NCI-H446 (cell line): ENCODE results near the gene AXL.
A peak's percentile ranks its signal among the peaks of the same experiment; 100 is the strongest.
"Not testable (repeated sequence)": the region's sequence is repeated elsewhere in the genome, so short reads cannot be mapped to it uniquely, and the experiment has no call there.

Experiments
- DNase-seq, 2 experiments: peaks; one replicate each; lab custom pipeline; 2025; lab: John Stamatoyannopoulos, UW

Gene AXL

DNA sequence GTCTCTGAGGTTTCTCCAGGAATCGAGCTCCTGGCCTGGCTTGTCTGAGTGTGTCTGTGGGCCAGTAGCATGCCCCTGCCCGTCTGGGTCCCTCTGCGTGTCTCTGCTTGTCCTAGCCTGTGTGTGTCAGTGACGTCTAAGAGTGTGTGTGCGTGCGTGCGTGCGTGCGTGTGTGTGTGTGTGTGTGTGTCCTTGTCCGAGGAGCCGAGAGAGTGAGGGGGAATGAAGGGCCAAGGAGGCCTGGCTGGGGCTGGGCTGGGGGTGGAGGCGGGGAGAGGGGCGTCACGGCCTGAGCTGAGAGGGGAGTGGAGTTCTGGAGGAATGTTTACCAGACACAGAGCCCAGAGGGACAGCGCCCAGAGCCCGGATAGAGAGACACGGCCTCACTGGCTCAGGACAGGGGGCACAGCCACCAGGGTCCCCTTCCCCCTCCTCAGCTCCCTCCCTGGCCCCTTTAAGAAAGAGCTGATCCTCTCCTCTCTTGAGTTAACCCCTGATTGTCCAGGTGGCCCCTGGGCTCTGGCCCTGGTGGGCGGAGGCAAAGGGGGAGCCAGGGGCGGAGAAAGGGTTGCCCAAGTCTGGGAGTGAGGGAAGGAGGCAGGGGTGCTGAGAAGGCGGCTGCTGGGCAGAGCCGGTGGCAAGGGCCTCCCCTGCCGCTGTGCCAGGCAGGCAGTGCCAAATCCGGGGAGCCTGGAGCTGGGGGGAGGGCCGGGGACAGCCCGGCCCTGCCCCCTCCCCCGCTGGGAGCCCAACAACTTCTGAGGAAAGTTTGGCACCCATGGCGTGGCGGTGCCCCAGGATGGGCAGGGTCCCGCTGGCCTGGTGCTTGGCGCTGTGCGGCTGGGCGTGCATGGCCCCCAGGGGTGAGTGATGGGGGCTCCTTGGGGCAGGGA is at the start of gene AXL:
AXL (plus strand) TSS at position 609 of the 893 bp plus-strand sequence; CDS start at position 779, 170 bp downstream.
- DNase-seq: no peak

DNA sequence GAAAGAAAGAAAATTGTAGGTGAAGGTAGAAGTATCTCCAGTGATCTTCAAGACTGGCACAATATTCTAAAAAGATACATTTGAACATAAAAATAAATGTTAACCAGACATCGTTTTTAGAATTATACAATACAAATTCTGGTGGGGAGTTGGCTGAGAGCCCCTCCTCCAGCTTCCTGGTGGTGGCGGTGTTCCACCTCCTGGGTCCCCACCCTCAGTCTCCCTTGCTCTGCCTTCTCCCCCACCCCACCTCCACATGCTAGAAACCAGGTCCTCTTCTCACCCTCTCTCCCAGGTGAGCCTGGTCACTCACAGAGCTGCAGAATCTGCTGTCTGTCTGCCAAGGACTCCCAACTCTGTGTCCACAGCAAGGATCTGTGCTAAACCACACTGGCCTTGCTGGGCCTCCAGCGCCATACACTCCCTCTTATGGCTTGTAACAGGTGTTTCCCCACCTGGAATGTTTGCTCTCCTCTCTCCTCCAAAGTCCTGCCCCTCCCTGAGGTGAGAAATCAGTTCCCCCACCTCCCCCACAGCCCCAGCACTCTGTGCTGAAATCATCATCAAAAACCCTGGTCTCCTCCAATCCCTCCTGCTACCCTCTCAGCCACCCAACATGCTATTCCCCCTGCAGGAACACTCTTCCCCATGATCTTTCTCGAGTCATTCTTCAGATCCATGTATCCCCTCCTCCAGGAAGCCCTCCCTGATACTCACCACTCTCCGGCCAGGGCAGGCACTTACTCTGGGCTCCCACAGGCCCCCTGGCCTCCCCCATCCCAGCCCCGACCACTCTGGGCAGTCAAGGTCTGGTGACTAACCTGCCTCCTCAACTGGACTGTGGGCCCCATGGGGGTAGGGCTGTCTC is 46.5 kb upstream of the AXL start:
- no peak for DNase-seq

DNA sequence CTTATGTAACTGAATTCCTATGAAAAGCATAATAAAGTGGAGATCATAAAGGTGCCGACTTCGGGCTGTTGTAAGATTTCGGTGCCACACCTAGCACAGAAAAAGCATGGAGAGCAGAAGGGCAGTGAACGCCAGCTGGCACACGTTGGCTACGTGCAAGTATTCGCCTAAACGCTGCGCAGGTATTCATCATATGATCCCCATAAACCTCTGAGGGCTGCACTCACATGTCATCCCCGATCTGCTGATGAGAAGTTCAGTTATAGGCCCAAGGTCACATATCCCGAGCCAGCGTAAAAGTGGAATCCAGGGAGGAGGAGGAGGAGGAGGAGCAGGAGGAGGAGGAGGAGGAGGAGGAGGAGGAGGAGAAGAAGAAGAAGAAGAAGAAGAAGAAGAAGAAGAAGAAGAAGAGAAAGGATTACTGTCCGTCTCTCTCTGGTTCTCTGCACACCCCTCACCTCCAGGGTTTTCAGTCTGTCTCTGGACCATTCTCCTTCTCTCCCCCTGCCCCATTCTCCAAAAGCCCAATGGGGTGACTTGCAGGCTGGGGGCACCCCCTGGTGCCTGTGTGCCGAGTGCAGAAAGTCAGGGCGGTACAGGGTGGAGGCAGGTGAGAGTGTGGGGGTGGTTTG is 44.6 kb upstream of the AXL start:
- DNase-seq: no peak

DNA sequence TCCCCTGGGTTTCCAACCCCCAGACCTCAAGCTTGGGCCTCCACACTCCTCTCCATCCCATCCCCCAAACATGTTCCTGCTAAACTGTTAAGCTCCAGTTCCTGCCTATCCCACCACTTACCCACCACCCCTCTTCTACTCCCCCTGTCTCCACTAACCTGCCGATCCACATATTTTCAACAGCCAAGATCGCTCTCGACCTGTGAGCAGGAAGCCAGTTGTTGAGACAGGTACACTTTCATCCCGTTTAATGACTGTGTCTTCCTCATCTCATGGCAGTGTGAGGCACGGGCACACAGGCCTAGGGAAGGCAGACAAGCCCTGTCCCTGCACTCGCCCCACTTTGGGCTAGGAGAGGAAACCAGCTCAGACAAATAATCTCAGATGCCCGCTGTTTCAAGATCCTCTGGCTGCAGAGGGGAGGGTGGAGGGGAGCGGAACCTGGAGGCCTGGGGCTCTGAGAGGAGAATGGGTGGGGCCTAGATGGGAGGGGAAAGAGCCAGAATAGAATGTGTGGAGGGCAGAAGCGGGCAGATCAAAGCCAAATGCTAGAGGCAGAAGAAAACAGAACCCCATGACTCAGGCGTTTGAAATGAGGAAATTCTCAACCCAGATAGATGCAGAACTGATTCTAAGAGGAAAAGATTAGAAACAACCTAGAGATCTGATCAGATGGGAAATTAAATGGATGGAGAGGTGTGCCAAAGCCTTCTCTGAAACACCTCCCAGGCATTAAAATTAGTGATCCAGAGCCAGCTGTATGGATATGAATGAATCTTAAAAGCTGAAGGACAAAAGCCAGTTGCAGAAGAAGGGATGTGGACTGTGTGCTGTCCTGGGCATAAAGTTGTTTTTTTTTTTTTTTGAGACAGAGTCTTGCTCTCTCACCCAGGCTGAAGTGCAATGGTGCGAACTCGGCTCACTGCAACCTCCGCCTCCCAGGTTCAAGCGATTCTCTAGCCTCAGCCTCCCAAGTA is 42.9 kb upstream of the AXL start:
- no peak for DNase-seq

DNA sequence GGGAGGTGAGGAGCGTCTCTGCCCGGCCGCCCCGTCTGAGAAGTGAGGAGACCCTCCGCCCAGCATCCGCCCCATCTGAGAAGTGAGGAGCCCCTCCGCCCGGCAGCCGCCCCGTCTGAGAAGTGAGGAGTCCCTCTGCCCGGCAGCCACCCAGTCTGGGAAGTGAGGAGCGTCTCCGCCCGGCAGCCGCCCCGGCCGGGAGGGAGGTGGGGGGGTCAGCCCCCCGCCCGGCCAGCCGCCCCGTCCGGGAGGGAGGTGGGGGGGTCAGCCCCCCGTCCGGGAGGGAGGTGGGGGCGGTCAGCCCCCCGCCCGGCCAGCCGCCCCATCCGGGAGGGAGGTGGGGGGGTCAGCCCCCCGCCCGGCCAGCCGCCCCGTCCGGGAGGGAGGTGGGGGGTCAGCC is 38.9 kb upstream of the AXL start:
- not testable (repeated sequence) for DNase-seq

DNA sequence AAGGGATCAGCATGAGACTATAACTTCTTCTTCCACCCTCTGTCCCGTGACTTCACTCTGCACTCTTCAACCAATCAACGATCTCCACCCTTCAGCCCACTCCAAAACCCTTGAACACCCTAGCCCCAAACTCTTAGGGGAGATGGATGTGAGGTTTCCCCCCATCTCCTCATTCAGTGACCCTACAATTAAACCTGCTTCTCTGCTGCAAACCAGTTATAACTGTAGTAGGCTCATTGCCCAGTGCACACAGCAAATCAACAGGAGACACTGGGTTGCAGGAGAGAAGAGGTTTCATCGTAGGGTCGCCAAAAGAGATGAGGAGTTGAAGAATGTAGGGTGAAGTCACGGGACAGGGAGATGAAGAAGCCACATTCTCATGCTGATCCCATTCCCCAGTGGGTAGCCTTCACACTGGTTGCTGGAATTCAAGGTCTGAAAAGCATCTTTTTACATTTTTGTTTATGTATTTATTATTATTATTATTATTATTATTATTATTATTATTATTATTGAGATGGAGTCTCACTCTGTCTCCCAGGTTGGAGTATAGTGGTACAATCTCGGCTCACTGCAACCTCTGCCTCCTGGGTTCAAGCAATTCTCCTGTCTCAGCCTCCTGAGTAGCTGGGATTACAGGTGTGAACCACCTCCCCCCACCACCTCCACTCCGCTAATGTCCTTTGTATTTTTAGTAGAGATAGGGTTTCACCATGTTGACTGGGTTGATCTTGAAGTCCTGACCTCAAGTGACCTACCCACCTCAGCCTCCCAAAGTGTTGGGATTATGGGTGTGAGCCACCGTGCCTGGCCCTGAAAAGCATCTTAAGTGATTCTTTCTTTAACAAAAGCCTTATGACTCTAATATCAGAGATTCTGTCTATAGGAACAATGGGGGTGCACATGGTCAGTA is 31.8 kb upstream of the AXL start:
- DNase-seq: no peak

DNA sequence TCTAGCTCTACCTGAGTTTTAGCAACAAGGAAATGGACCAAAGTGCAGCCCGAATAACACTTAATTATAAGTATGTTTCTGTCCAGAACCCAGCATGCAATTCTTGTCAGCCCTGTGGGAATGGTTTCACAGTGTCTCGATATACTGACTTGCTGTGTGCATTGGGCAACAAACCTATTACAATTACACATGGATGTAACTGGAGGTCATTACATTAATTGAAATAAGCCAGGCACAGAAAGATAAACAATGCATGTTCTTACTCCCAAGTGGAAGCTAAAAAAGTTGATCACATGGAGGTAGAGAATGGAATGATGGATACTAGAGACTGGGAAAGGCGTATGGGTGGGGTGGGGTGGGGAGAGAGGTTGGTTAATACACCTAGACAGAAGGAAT is 31.1 kb upstream of the AXL start:
- DNase-seq: no peak

DNA sequence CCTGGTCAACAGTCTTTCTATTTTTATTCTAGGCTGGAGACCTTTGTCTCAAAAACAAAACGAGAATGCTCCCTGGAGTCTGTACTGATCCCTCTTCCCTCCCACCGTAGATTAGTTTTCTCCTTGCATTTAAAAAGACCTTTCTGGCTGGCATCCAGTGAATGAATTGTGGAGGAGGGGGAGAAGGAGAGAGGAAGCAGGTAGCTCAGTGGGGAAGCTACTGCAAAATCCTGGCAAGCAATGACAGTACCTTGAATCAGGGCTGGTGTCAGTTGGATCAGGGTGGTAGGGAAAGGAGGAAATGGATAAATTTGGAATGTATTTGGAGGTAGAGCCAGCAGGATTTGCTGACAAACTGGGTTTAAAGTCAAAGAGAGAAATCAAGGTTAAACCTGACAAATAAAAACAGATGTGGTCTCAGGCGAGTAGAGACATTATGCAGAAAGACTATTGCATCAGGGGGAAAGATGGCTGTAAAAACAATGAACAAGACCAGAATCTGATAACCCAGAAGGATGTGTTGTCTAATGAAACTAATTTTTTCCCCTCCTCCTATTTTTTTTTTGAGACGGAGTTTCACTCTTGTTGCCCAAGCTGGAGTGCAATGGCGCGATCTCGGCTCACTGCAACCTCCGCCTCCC is 29.5 kb upstream of the AXL start:
- DNase-seq: no peak

DNA sequence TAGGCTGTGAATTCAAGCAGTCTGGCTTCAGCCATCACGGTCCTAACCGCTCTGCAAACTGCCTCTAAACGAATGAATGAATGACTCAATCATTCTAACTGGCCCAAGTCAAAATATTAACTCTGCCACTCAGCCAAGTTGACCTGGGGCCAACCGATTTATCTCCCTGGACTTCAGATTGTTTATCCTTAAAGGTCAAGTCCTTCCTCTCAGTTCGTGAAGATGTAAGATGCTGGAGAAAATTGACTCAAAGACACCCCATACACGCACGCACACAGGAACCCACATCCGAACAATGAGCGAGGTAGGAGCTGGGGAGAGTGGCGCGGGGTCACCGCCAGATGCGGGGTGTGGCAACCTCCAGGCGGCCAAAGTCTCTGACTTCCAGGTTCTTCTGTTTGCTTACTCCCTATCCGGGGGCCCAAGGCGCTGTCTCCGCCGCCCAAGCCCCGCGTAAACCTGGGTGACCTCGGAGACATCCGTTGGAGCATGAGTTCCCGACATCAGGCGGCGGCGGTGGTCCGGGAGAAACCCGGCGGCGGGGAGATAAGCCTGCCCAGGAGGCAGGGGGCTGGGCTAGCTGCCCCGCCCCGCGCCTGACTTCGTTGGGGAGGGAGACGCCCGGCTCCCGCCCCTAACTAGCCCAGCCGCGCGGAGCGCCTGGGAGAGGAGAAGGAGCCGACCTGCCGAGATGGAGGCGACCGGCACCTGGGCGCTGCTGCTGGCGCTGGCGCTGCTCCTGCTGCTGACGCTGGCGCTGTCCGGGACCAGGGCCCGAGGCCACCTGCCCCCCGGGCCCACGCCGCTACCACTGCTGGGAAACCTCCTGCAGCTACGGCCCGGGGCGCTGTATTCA is 26.2 kb upstream of the AXL start, which contains the start of gene CYP2S1:
CYP2S1 (plus strand) TSS at position 646 of the 856 bp plus-strand sequence; CDS start at position 692, 46 bp downstream.
- no peak for DNase-seq

DNA sequence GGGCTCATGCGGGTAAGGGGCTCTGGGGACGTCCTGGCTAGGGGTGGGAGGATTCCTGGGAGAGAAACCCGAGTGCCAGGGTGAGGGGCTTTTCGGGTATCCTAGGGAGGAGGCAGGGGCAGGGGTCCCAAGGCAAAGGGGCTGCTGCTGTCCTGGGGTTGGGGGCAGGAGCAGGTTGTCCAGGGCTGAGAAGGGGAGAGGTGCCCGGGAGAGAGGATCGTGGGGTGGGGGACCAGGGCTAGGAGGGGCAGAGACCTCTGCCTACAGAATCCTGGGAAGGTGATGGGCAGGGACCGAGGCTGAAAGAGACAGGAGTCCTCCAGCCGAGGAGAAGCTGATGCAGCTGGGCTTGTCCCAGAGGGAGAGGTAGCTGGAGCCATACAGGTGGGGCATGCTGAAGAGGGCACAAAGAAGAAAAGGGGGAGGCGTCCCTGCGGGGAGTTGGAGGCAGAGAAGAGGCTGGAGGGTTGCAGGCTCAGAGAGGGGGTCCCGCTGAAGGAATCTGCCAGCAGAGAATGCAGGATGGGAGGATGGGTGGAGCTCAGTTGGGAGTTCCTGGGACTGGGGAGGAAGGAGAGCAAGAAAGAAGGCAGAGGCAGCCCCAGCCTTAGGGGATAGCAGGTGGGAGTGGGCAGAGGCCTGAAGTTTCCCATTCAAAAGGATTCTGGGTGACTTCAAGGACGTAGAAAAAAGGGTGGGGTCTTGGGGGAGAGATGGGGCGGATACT is 25.4 kb upstream of the AXL start:
- no peak for DNase-seq

DNA sequence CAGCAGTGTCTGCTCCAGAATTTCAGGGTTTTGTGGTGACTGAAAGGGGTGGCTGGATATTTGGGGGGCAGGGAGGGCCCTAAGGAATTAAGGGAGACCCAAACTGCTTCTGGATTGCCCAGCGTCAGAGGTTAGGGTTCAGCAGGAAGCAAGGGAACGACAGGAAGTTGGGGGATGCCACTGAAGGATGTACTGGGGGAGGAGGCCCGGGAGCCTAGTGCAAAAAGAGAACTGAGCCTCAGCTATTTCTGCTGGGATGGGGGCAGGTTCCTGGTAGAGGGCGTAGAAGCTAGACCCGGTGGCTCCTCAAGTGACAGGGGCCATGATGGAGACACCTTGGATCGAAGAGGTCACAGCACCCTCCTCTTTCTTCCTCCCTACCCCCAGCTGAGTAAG is 24.9 kb upstream of the AXL start:
- no peak for DNase-seq

DNA sequence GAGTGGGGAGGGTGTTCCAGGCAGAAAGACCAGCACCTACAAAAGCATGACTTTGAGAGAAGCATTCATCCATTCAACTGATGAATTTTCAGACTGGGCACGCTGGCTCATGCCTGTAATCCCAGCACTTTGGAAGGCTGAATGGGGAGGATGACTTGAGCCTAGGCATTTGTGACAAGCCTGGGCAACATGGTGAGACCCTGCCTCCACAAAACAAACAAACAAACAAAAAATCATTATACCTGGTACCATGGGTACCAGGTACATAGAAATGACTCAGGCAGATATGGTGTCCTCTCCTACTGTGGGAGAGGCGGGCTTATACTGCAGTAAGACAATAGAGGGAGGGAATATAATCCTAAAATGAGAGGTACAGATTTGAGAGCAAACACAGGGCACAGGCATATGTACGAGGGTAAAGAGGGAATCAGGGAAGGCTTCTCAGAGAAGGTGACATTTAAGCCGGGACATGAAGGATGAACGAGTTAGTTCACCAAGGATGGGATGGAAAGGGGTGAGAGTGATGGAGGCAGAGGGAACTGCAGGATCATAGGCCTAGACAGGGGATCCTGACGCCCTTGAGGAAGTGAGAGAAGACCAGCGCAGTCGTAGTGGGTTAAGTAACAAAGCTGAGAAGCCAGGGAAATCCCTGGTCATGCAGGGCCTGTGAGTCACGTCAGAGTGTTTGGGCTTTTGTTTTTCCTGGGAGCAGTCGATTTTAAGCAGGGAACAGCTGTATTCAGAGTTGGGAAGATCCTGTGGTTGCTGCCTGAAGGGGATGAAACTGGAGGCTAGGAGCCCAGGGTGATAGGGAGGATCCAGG is 23.1 kb upstream of the AXL start:
- no peak for DNase-seq

DNA sequence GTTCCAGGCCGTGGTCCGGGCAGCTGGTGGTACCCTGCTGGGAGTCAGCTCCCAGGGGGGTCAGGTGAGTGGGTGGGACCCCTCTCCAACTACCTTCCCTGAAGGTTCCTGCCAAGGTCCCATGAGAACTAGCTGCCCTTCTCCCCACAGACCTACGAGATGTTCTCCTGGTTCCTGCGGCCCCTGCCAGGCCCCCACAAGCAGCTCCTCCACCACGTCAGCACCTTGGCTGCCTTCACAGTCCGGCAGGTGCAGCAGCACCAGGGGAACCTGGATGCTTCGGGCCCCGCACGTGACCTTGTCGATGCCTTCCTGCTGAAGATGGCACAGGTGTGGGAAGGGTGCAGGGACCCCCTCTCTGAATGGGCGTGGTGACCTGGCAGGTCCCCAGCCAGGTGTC is 20.5 kb upstream of the AXL start:
- no peak for DNase-seq

DNA sequence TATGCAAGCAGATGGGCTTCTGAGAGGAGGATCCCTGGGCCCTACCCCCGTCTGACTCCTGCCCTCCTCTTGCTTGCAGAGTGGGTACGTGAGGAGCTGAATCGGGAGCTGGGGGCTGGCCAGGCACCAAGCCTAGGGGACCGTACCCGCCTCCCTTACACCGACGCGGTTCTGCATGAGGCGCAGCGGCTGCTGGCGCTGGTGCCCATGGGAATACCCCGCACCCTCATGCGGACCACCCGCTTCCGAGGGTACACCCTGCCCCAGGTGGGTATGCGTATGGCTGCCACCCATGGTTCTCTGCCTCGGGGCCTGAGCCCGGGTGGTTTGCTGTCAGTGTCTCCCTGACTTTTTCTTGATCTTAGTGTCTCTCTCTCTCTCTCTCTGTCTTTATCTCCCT is 15.7 kb upstream of the AXL start:
- no peak for DNase-seq

DNA sequence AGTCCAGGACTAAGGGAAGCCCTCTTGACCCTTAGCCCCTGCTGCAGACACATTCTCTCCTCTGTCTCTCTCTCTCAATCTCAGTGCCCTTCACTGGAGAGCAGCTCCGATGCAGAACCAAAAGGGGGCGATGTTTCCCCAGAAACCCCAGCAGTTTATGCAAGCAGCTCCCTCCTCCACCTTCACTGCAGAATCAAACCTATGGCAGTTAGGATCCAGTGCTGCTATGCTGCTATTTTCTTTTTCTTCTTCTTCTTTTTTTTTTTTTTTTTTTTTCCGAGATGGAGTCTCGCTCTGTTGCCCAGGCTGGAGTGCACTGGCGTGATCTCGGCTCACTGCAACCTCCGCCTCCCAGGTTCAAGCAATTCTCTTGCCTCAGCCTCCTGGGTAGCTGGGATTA is 14.7 kb upstream of the AXL start:
- peak; percentile 35 to 72 for DNase-seq

DNA sequence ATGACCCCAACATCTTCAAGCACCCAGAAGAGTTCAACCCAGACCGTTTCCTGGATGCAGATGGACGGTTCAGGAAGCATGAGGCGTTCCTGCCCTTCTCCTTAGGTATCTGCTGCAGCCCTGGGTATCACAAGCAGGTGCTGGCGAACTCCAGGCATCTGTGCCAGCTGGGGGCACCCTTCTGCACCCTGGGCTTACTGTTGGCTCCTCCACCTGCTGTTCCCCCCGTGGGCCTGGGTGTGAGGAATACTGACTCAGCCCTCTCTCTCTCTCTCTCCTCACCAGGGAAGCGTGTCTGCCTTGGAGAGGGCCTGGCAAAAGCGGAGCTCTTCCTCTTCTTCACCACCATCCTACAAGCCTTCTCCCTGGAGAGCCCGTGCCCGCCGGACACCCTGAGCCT is 13.0 kb upstream of the AXL start:
- no peak for DNase-seq

DNA sequence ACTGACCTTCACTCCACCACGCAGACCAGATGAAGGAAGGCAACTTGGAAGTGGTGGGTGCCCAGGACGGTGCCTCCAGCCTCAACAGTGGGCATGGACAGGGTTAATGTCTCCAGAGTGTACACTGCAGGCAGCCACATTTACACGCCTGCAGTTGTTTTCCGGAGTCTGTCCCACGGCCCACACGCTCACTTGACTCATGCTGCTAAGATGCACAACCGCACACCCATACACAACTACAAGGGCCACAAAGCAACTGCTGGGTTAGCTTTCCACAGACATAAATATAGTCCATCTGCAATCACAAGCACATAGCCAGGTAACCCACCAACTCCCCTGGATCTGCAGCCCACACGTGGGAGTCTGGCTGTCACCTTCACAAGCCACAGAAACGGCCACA is 12.6 kb upstream of the AXL start:
- DNase-seq: no peak
